Right lobe of liver (tissue), 6 donors: ENCODE measurements around the gene HOPX. TPM values are rescaled to one million over a fixed set of nuclear protein-coding genes. Genes with fewer than 3 reads are reported as not detected.

Experiments used
- ATAC-seq, 4 donors: fragments of 200-7000 bp; cut with Tn5 transposase; one replicate each; pipeline ENCODE4 v1.9.1; 2020; ENCODE audit warnings: mild to moderate bottlenecking in 4 of 4, moderate library complexity in 4 of 4
- DNase-seq, 3 donors: peaks; one replicate each; pipeline ENCODE4 v3.0.0-alpha.2; 2020
- H3K27ac ChIP-seq, 3 donors: fragments of 200-600 bp; one replicate each; pipeline ENCODE4 v1.8.0; 2022
- H3K27me3 ChIP-seq, 2 donors: fragments of 200-600 bp; one replicate each; pipeline ENCODE4 v1.8.0; 2022
- H3K36me3 ChIP-seq, 4 donors: fragments of 200-600 bp; sonication (generic) in 1 of 4; one replicate each; pipeline versions ENCODE4 v1.5.1 to v1.8.0; 2017 to 2022; ENCODE audit warnings: control low read depth in 1 of 4
- H3K4me1 ChIP-seq, 4 donors: fragments of 200-600 bp; sonication (generic) in 1 of 4; one replicate each; pipeline versions ENCODE4 v1.5.1 to v1.8.0; 2017 to 2022; ENCODE audit warnings: control low read depth in 1 of 4
- H3K4me3 ChIP-seq, 3 donors: fragments of 200-600 bp; one replicate each; pipeline ENCODE4 v1.8.0; 2022
- H3K9me3 ChIP-seq, 4 donors: fragments of 200-600 bp; sonication (generic) in 1 of 4; one replicate each; pipeline versions ENCODE4 v1.5.1 to v1.8.0; 2017 to 2022; ENCODE audit warnings: control low read depth in 1 of 4
- CTCF ChIP-seq, 4 donors: fragments of 200-600 bp in 3 of 4; fragments of 450-650 bp in 1 of 4; IDR thresholded peaks; one replicate each; pipeline versions ENCODE4 v1.5.1 to v1.8.0; 2016 to 2022; ENCODE audit warnings: antibody characterized with exemption in 4 of 4, mild to moderate bottlenecking in 2 of 4
- POLR2A ChIP-seq: fragments of 450-650 bp; IDR thresholded peaks from one replicate; pipeline ENCODE4 v1.6.1; 2017; ENCODE audit warnings: antibody characterized with exemption, mild to moderate bottlenecking
- WGBS: methylation state at CpG from one replicate; pipeline ENCODE4 v1.1.6; 2018; ENCODE audit warnings: low coverage, low lambda C conversion rate; ENCODE audit not compliant: insufficient coverage; ENCODE audit errors: missing lambda C conversion rate; 5-methylcytosine and 5-hydroxymethylcytosine counted together
- intact Hi-C, 2 donors: fragments of 100-400 bp; cut with DNase I; formaldehyde crosslinking; loops; one replicate each; pipeline versions ENCODE4 v1.11.2 to v1.14.1; 2022
- total RNA-seq, 6 experiments: library from RNA; depleted of rRNA in 2 of 6; stranded (reverse); fragments of >200 nt in 2 of 6; fragmentation: NEBNext Ultra II Directional in 3 of 6; extraction: Animal tissue kit (Norgen Biotek cat#: 25700) in 3 of 6; gene quantifications; one replicate each; pipeline versions ENCODE4 v1.1.0 to v1.2.4, GENCODE V29; 2016 to 2023
- donor health status: DM: no; HTN: yes; CAD: no.
- donor health status: DM: no; HTN: no; CAD: no.
- donor health status: DM: no; HTN: no; CAD: no.
- donor health status: DM: no; HTN: yes; CAD: no.
- donor health status: DM: no; HTN: yes; CAD: no.

Gene HOPX
- total RNA-seq, 6 experiments from 2014 or later = 0.27 to 0.80 (median 0.42) TPM; not detected in 3

- intact Hi-C loops = no loop called here
- ATAC-seq (no peak), DNase-seq (no peak)
- WGBS = 50% methylated on average over 2 of the region's 2 CpGs
- H3K4me1 ChIP-seq = no peaks in the 10 kb centered on the region
- no peaks in the 10 kb centered on the region for H3K36me3 ChIP-seq
- H3K9me3 ChIP-seq = no peaks in the 10 kb centered on the region
- H3K27ac ChIP-seq = no peak overlapping the region
- no peak overlapping the region for H3K4me3 ChIP-seq
- no peaks in the 10 kb centered on the region for H3K27me3 ChIP-seq
- TF ChIP-seq POLR2A = no peak
- TF ChIP-seq CTCF (IDR thresholded peaks at IDR 0.05) = no peak
Measured at GRCh38 chr4:56723659-56724230, 42.6 kb upstream of the HOPX start.

DNA sequence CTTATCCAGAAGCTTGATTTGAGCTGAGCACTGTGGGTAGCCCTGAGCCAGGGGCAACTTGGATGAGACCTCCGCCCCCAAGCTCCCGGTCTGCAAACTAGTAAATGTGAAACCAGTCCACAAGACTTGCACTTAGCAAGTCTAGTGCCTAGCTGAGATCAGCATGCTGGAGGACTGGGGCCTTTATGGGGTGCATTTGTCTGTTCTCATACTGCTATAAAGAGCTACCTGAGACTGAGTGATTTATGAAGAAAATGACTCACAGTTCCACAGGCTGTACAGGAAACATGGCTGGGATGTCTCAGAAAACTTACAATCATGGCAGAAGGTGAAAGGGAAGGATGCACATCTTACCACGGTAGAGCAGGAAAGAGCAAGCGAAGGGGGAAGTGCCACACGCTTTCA lies 42.1 kb upstream of the HOPX start:
- ATAC-seq (no peak), DNase-seq (no peak)
- Histone ChIP-seq H3K4me1 (no peaks in the 10 kb centered on the region), H3K27me3 (no peaks in the 10 kb centered on the region), H3K36me3 (no peaks in the 10 kb centered on the region), H3K9me3 (no peaks in the 10 kb centered on the region), H3K27ac (no peak overlapping the region), H3K4me3 (no peak overlapping the region)
- intact Hi-C loops = no loop called here
- WGBS = 67% methylated on average over 5 of the region's 5 CpGs
- TF ChIP-seq CTCF (IDR thresholded peaks at IDR 0.05) = no peak
- TF ChIP-seq POLR2A = no peak

DNA sequence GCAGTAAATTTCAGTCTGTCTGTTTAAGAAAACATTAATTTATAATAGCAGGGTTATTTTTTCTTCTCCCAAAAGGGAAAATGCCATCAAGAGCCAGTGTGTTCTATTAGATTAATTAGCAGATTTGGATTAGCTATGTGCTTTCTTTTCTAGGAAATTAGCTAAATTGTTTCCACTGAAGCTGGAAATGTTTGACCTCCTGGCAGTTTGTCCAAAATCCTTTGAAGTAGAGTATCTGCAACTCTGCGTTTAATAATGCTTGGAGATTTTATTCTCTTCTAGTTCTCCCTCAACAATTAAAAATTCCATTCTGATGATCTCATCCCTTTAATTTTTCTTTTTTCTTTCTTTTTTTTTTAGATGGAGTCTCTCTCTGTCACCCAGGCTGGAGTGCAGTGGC lies 27.1 kb upstream of the HOPX start:
- ATAC-seq (no peak), DNase-seq (no peak)
- Histone ChIP-seq H3K9me3 (no peaks in the 10 kb centered on the region), H3K27ac (no peak overlapping the region), H3K36me3 (no peaks in the 10 kb centered on the region), H3K4me3 (no peak overlapping the region), H3K27me3 (no peaks in the 10 kb centered on the region), H3K4me1 (no peaks in the 10 kb centered on the region)
- intact Hi-C loops = no loop called here
- WGBS = 58% methylated on average over 1 of the region's 1 CpG
- TF ChIP-seq CTCF (IDR thresholded peaks at IDR 0.05) (no peak), POLR2A (no peak)

- ATAC-seq (no peak), DNase-seq (no peak)
- H3K27me3 ChIP-seq = no peaks in the 10 kb centered on the region
- TF ChIP-seq POLR2A (no peak), CTCF (IDR thresholded peaks at IDR 0.05) (no peak)
- no peaks in the 10 kb centered on the region for H3K4me1 ChIP-seq
- H3K4me3 ChIP-seq = no peak overlapping the region
- H3K27ac ChIP-seq = no peak overlapping the region
- H3K36me3 ChIP-seq = no peaks in the 10 kb centered on the region
- intact Hi-C loops = no loop called here
- H3K9me3 ChIP-seq = no peaks in the 10 kb centered on the region
Measured at GRCh38 chr4:56705966-56706365, 24.9 kb upstream of the HOPX start.

GRCh38 chr4:56705334-56705733 lies 24.2 kb upstream of the HOPX start:
- Histone ChIP-seq H3K27me3 (no peaks in the 10 kb centered on the region), H3K4me1 (no peaks in the 10 kb centered on the region), H3K27ac (no peak overlapping the region), H3K4me3 (no peak overlapping the region), H3K36me3 (no peaks in the 10 kb centered on the region), H3K9me3 (no peaks in the 10 kb centered on the region)
- TF ChIP-seq CTCF (IDR thresholded peaks at IDR 0.05) (no peak), POLR2A (no peak)
- DNase-seq = no peak
- 36% methylated on average over 3 of the region's 6 CpGs for WGBS
- intact Hi-C loops = no loop called here
- ATAC-seq = no peak
